HG02943 (cell line): ENCODE data around the gene RFXANK.
A peak's percentile ranks its signal among the peaks of the same experiment; 100 is the strongest.
"Not testable (repeated sequence)": the region's sequence is repeated elsewhere in the genome, so short reads cannot be mapped to it uniquely, and the experiment has no call there.

ENCODE experiments used
- ATAC-seq: cut with Tn5 transposase; IDR thresholded peaks from one replicate; pipeline ENCODE4 v1.9.1; 2021; ENCODE audit warnings: mild to moderate bottlenecking, low read depth, moderate library complexity; ENCODE audit not compliant: unreplicated experiment

RFXANK gene, protein sequence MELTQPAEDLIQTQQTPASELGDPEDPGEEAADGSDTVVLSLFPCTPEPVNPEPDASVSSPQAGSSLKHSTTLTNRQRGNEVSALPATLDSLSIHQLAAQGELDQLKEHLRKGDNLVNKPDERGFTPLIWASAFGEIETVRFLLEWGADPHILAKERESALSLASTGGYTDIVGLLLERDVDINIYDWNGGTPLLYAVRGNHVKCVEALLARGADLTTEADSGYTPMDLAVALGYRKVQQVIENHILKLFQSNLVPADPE

DNA sequence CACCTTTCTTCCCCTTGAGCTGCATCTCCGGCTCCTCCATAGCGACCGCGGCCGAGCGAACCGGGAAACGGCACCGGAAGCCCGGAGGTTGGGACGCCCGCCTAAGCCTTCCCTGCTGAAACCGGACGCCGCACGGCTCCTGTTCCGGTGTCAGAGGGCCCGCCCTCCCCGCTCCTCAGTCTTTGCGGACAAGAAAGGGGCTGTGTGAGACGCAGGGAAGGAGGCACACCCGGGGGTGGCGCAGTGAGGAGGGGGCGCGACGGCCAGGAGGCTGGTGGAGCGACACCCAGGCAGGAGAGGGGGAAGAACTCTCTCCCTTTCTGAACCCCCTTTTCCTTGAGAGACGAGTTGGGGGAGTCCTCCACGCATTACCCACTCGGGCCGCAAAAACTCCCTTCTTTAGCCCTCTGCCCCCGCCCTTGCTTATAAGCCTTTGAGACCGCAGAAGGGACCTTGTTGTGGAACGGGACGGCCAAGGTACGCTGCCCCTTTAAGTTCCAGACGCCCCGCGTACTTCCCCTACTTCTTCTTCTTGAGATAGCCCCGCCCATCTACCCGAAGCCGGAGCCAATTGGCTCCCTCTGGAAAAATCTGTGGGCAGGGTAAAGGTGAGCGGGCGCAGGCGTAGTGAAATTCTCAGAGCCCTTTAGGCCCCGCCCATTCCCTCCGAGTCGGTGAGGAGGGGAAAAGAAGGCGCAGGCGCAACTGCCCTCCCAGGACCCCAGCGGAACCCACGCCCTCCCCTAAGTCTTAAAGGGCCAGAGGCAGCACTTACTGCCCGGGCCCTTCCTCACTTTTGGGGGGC is at the start of gene RFXANK, which contains the start of gene BORCS8:
Gene RFXANK (plus strand): TSS at position 181 of the 805 bp plus-strand sequence. CDS start 1,689 bp downstream, outside the sequence.
Gene BORCS8 (minus strand): TSS at position 75 of the 805 bp plus-strand sequence. CDS start 35 bp downstream, at position 40.
- peak; percentile 84 for ATAC-seq

DNA sequence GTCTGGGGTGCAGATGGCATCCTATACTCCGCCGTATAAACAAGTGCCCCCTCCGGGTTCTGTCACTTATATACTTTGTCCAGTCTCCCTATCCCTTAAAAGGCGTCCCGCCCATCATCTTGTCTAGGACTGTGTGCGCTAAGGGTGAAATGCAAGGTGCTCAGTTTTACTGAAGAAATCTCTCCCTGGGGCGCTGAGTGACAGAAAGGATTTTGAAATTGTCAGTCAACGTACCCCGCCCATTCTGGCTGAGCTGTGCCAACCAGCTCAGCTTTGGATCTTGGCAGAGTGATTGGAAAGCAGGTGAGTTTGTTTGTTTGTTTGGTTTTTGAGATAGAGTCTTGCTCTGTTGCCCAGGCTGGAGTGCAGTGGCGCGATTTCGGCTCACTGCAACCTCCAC is 49.7 kb upstream of the RFXANK start:
- ATAC-seq: no peak

DNA sequence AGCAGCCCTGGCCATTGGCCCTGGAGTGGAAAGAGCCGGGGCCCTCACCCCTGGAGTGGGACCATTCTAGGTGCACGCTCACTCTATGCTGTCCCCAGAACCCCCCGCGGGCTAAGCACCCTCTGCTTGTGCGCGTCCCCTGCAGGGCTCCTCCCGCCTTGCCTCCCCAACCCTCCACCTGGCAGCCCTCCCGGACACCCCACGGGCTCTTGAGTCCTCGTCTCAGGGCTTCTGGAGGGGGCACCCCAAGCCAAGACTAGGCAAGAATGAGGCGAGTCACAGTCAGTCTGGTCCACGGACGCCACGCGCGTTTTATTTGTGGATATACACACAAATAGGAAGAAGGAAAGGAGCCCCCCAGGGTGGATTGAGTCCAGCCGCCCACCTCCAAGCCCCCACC is 46.8 kb upstream of the RFXANK start:
- no peak for ATAC-seq

DNA sequence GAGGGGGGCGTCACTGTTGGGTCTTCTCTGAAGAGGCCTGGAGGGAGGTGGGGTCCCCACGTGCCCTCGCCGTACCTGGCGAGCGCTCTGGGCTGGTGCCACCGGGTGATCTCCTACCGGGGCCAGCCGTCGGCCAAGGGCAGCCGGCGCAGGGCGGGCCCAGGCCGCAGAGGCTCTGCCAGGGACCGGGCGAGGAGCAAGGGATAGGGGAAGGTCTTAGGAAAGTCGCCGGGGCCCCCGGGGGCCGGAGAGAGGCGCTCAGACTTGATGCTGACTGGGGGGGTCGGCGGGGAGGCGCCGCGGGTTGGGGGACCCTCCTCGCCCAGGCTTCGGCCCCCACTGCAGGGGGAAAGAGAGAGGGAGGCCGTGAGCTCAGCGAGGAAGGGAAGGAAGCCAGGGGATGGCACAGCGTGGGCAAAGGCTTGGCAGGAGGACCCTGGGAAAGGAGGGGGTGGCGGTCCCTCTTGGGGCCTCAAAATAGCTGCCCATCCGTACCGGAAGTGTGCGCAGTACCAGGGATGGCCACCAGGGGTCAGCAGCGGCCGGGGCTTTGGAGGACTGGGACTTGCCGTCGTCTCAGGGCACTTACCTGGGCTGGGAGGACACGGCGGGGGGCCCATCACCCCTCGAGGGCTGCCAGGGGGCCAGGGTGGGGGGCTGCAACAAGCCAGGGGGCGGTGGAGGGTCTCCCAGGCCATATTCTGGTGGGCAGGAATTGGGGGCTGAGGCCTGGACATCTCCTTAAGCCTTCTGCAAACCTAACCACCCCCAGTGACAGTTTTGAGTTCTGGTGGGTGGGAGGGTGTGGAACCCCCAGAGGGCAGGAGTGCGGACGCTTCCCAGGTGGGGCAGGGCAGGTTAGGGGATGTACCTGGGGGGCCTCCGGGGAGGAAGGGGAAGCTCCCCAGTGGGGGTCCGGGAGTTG is 46.1 kb upstream of the RFXANK start:
- no peak for ATAC-seq

GRCh38 chr19:19146865-19147264 is 45.2 kb upstream of the RFXANK start:
- ATAC-seq: no peak

DNA sequence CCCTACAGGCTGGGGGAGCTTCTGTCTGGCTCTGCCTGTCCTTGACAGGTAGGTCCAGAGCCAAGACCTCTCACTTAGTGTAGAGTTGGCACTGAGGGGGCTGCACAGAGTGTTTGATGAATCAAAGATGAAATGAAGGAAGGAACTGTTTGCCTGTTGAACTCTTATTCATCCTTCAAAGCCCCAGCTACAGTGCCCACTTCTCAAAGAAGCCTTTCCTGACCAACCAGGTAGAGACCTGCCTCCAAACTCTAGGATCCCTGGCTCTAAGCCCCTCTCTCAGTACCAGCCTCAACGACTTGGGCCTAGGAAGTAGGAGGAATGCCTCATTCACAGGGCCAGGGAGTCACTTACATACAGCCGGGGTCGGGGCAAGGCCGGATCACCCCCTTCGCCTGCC is 44.7 kb upstream of the RFXANK start:
- no peak for ATAC-seq

DNA sequence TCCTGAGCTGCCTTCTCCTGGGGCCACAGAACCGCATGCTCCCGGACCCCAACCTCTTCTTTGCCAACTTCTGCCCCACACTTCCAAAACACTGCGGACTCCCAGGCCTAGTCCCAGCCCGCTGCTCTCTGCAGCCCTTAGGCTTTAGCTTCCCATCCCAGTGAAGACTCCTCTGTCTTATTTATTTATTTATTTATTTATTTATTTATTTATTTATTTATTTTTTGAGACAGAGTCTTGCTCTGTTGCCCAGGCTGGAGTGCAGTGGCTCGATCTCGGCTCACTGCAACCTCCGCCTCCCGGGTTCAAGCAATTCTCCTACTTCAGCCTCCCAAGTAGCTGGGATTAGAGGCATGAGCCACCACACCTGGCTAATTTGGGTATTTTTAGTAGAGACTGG is 43.6 kb upstream of the RFXANK start:
- not testable (repeated sequence) for ATAC-seq

GRCh38 chr19:19149435-19149834 is 42.6 kb upstream of the RFXANK start:
- no peak for ATAC-seq

DNA sequence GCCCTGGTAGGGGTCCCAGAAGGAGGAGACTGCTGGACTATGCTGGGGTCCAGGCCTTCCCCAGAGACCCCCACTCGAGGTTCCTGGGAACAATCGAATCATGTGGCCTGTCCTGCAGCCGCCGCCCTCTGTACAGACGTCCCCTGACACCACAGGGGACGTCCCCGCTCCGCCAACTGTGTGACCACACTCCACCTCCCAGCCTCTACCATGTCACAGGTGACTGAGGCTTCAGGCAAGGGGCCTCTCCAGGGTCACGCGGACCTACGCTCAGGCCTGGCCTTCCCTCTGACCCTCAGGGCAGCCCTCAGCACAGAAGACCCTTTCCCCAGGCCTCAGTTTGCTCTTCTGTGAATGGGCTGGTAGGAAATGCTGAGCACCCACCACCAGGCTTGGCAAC is 40.6 kb upstream of the RFXANK start:
- no peak for ATAC-seq

- ATAC-seq: no peak
Observed at GRCh38 chr19:19152668-19153384, 39.2 kb upstream of the RFXANK start.

DNA sequence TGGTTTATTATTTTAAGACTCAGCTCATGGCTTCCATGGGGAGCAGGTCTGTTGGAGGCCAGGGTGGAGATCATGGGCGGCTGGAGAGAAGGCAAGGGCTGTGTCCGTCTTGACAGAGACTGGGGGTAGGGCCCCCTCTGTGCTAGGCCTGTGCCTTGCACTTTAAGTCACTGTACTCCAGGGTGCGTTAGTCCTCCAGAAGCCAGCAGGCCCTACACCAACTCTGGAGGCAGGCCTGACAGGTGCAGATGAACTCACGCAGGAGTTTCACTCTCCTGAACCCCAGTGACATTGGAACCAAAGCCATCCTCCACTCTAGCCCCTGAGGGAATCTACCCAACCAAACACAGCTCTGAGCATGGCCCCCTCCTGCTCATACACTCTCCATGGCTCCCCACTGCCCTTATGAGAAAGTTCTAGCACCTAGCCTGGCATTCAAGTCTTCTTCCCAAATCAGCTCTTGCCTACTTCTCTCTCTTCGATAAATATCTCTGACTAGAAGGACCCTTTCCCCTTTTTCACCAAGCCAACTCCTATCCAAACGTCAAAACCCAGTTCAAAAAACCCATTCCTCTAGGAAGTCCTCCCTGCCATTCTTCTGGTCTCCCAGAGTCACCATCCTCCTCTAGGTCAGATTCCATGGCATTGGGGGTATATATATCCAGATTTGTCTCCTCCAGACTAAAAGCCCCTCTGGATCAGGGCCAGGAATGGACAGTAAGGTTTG is 37.1 kb upstream of the RFXANK start:
- ATAC-seq: no peak

DNA sequence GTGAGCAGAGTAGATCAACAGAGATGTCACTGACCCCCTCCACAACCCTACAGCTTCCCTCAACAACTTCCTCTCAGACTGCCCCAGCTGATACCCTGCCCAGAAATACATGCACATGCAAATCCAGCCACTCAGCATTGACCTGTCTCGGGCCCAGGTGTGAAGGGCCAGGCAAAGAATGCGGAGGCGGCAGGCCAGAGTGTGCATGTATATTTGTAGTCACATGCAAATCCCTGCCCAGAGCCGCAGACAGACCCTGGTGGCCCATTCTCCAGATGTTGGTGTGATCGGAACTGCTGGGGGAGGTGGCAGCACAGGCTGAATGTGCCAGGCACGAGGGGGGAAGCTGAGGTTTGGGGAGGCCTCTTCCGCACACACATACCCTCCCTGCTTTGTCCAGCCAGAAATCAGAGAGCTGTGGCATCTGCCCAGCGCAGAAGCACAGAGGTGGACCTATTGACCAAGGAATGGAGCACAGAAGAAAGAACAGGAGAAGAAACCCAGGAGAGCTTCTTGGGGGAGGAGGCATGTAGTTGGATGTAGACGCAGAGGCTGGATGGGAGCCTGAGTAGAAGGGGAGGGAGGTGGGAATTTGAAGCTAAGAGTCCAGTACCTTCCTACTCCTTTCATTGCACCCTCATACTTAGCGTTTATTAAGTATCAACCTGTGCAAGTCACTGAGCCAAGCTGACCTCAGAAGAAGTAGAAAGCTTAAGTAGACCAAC is 36.4 kb upstream of the RFXANK start:
- no peak for ATAC-seq

DNA sequence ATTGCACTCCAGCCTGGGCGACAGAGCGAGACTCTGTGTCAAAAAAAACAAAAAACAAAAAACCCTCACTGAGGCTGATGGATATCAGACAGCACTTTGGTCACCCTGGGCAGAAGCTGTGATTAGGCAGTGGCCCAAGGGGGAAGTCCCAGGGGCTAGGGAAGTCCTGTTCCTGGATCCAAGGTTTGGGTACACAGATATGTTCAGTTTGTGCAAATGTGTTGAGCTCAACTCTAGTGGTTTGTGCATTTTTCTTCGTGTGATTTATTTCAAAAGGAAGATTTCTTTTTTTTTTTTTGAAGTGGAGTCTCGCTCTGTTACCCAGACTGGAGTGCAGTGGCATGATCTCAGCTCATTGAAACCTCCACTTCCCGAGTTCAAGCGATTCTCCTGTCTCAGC is 34.2 kb upstream of the RFXANK start:
- ATAC-seq: no peak

DNA sequence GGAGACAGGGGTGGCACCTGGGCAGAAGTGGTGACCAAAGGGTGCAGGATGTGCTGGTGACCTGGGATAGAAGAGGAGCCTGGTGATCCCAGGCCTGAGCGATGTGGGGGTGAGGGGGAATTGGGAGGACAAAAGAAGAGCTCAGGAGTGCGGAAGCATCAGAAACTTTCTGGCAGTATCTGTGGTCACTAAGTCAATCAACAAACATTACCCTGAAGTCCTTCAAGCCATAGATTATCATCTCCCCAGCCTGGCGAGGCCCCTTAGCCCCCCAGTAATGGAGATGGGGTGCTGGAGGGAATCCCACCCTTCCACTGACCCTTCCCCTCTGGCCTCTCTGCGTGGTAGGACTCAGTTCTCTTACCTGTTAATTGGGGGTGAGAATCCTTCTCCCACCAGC is 32.5 kb upstream of the RFXANK start:
- no peak for ATAC-seq

DNA sequence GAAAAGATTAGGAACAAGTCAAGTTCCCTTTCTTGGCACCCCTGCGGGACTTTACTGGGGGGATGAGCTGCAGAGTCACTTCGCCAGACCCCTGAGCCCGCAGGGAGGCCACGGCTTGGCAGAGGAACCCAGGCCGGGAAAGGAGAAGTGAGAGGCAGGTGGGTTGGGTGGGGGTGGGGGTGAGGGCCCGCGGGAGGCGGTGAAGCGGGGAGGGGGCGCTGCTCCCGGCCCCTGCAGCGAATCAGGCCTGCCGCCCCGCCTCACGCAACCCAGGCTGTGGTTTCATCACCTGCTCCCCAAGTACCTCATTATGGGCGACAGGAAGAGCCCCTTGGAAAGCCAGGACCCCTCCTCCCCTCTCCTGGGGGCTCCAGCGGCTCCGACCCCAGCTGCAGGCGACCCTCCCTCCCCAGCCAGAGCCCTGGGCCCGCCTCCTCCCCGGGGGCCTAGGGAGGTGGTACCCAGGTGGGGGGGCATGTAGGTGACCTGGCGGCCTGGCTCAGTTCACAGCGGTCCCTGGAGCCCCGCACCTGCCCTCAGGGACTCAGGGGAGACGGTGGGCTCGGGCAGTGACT is 31.5 kb upstream of the RFXANK start:
- ATAC-seq: no peak

DNA sequence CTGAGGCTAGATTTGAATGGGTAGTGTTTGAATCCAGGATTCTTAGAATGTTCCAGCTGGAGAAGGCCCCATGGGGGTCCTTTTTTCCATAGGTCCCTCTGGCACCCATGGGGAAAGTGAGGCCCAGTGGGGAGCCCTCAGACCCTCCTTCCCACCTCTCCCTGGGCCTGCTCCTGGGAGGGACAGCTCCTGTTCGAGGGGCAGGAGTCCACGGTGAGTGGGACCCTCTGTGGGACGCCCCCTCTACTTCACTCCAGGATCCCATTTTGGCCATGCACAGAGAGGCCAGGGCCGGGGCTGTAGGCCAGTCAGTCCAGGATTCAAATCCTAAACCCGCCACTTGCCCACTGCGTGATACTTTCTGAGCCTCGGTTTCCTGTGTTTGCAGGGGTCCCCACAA is 29.6 kb upstream of the RFXANK start:
- ATAC-seq: no peak

GRCh38 chr19:19165396-19165795 is 26.7 kb upstream of the RFXANK start:
- ATAC-seq: no peak

DNA sequence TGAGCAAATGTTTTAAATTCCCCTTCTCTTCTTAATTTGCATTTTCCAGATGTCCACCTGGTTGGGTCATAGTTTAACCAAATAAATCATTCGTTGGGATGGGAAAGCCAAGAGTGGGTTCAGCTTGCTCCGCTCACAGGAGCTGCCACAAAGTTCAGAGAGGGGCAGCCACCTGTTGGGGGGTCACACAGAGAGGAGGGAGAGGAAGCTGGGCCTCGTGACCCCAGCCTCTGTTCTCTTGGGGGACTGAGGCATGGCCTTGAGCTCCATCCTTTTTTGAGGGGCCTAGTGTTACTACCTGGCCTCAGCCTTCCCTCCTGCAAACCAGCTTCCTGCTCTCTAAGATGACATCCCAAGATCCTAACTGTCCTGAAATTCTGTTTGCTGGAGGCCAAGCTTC is 24.4 kb upstream of the RFXANK start:
- ATAC-seq: no peak
